GM21423 (cell line): Measurements from ENCODE around the gene SLIT3.
"Not testable (repeated sequence)": the region's sequence is repeated elsewhere in the genome, so short reads cannot be mapped to it uniquely, and the experiment has no call there.

Experiments used
- ATAC-seq: cut with Tn5 transposase; IDR thresholded peaks from one replicate; pipeline ENCODE4 v1.9.1; 2021; ENCODE audit warnings: mild to moderate bottlenecking, moderate library complexity; ENCODE audit not compliant: unreplicated experiment

SLIT3 gene

GRCh38 chr5:169151051-169151805 is 149.7 kb downstream of the SLIT3 start:
- no peak for ATAC-seq

GRCh38 chr5:169150108-169150507 is 150.8 kb downstream of the SLIT3 start:
- no peak for ATAC-seq

GRCh38 chr5:169149317-169149716 is 151.6 kb downstream of the SLIT3 start:
- no peak for ATAC-seq

GRCh38 chr5:169148138-169148740 is 152.7 kb downstream of the SLIT3 start:
- no peak for ATAC-seq

GRCh38 chr5:169147534-169147933 is 153.4 kb downstream of the SLIT3 start:
- no peak for ATAC-seq

GRCh38 chr5:169146158-169146557 is 154.8 kb downstream of the SLIT3 start:
- no peak for ATAC-seq

- no peak for ATAC-seq
Measured at GRCh38 chr5:169142264-169142970, 158.5 kb downstream of the SLIT3 start.

GRCh38 chr5:169140215-169140614 is 160.7 kb downstream of the SLIT3 start:
- not testable (repeated sequence) for ATAC-seq

- ATAC-seq, result no peak
Measured at GRCh38 chr5:169139480-169140050, 161.4 kb downstream of the SLIT3 start.

GRCh38 chr5:169133531-169133930 is 167.4 kb downstream of the SLIT3 start:
- no peak for ATAC-seq

- no peak for ATAC-seq
Measured at GRCh38 chr5:169132302-169132660, 168.7 kb downstream of the SLIT3 start.

- ATAC-seq, result no peak
Measured at GRCh38 chr5:169131616-169132301, 169.2 kb downstream of the SLIT3 start.

- no peak for ATAC-seq
Measured at GRCh38 chr5:169128679-169129078, 172.3 kb downstream of the SLIT3 start.

GRCh38 chr5:169127431-169127830 is 173.5 kb downstream of the SLIT3 start:
- ATAC-seq, result no peak

- ATAC-seq, result no peak
Measured at GRCh38 chr5:169126481-169127021, 174.4 kb downstream of the SLIT3 start.

- ATAC-seq, result no peak
Measured at GRCh38 chr5:169125571-169125970, 175.4 kb downstream of the SLIT3 start.

- ATAC-seq, result no peak
Measured at GRCh38 chr5:169122951-169123350, 178.0 kb downstream of the SLIT3 start.

- no peak for ATAC-seq
Measured at GRCh38 chr5:169121630-169122420, 179.1 kb downstream of the SLIT3 start.

- ATAC-seq, result no peak
Measured at GRCh38 chr5:169119288-169120048, 181.5 kb downstream of the SLIT3 start.
